Activated T-cell treated with anti-CD3 and anti-CD28 coated beads for 4 hours (primary cell): ENCODE data around the gene FKBP5.
"Not testable (repeated sequence)": the region's sequence is repeated elsewhere in the genome, so short reads cannot be mapped to it uniquely, and the experiment has no call there.

Experiments
- DNase-seq: peaks from one replicate; pipeline ENCODE4 v3.0.0-alpha.2; 2020

Gene FKBP5

DNA sequence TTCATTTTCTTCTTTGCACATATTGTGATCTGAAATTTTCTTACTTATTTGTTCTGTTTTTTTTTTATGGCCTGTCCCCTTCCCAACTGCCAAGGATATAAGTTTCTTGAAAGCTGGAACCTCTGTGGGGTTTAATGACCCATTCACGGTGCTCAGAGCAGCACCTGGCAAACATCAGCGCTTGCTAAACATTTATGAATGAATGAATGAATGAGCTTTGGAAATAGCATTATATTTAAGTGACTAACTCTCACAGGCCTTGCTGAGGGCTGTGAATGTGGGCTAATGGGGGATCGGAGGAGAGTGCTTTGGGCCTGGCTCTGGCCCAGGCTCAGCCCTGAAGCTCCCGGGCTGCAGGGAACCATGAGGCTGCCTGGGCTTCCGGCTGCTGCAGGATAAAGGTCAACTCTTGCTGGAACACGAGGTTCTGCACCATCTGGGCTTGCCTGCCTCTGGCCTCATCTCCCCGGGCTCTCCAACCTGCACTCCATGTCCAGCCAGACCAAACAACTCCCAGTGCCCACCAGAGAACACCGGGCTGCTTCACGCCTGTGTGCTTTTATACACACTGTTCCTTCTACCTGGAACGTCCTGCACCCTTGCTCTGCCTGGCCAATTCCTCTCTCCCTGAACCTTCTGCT is 33.5 kb upstream of the FKBP5 start:
- DNase-seq: no peak

DNA sequence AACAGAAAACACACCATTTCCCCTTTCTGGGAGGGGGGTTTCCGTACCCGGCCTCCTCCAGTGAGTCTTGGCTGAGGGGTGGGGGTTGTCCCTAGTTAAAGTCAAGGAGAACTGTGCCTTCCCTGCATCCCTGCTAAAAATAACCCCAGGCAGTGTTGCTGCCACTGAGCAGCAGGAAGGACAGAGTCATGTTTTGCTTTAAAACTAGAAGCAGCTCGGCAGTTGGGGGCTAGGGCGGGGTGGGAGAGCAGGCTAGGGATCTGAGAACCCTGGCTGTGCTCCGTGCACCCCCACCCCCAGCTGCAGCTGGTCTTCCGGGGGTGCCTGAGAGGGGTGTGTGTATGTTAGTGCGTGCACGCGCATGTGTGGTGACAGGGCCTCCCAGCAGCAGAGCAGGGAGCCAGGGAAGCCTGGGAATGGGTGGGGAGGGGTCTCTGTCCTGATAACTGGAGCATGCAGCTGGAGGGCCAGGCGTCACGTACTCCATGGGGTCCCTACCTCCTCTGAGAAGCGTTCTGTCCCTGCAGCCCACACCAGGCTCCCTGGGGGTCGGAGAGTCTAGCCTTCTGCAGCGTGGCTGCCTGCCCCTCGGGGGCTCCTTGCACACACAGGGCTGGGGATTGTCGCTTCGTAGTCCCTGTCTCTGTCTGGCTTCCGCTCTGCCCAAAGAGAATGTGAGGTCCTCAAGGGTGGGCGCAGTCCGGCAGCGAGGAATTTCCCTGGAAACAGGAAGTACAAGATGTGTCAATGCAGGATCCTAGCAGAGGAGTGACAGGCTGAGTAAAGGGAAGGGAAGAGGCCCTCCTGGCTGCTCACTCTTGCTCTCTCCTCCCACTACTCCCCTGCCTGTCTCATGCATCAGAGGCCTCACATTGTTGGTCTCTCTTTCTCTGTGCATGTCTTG is 31.4 kb upstream of the FKBP5 start:
- DNase-seq: no peak

DNA sequence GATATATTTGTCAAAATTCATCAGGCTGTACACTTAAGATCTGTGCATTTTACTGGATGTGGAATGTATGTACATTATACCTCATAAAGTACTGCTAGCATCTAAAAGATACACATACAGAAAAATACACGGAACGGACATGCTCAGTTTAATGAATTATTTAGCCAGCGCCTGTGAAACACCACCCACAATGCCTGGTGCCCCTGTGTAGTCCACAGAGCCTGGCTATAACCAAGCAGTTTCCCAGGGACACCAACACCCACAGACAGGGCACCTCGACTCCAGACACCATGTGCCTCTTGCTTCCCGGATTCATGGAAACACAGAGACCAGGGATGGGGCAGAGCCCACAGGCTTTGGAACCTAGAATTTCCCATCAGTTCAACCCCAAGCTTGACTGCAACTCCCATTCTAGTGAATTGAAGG is 30.7 kb upstream of the FKBP5 start:
- no peak for DNase-seq

GRCh38 chr6:35718911-35719381 is 30.2 kb upstream of the FKBP5 start:
- no peak for DNase-seq

DNA sequence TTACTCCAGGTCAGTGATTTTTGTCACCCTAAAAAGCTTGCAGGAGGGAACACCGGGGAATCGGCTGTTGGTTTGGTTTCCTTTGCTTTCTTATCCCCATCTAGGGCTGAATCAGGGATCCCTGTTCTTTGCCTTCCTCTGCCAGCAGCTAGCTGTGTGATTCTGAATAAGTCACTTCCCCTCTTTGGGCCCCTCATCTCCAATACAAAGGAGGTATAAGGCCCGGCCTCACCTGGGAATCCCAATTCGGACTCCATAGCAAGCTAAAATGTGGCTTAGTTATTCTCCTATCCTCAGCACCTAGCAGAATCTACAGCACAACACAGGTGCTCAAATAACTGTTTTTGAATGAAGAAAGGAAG is 29.6 kb upstream of the FKBP5 start:
- DNase-seq: no peak

DNA sequence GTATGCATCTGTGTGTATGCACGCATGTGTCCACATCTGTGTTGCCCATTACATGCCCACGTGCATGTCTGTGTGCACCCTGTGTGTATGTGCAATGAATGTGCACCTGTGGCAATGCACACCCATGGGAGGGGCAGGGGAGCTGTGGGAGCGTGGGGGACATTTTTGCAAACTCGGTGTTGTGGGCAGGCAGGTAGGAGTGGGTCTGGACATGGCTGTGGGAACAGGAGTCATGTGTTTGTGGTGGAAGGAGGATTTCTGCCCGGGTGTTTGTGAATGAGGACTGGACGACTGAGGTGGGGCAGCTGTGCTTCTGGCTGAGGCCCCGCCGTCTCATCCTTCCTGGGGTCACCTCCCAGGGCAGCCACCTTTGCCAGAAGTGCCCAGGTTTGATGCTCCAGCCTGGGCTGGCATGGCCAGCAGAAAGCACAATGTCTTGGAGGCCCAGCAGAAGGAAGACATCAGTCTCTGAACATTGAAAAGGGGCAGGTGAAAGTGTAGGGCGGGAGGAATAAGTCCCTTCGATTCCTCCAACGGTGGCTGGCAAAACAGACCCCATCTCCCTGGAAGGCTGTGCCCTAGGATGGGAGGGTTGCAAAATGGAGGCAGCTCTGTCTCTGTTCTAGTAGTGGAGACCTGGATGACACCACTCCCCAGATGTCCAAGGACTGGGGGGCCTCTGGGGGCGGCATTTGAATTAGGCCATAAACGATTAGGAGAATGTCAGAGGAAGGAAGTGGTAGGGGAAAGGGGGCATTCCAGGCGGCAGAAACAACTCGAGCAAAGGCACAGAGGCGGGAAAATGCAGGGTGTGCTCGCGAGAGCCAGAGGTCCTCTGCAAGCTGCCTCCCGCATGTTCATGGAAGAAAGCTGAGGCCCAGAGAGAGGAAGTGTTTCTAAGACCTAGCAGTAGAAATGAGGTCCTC is 29.0 kb upstream of the FKBP5 start:
- no peak for DNase-seq

DNA sequence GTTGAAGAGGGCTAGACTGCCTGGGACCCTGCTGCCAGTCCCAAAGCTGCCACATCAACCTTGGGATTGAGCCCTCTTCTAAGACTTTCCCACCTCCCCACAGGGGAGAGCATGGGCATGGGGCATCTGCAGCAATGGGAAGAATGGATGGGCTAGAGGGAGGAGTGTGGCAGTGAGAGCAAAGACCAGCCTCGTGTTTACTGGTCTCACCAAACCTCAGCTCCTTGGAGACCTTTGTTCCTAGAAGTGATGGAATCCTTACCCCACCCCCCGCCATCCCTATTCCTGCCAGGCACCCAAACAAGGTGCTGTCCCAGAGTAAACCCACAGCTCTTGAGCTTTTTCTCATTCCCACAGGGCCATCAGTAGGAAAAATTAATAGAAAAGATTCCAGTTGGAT is 28.1 kb upstream of the FKBP5 start:
- DNase-seq: no peak

- no peak for DNase-seq
These were observed 24.5 kb upstream of the FKBP5 start for GRCh38 chr6:35713006-35713767.

GRCh38 chr6:35711731-35712130 is 23.0 kb upstream of the FKBP5 start:
- DNase-seq: no peak

DNA sequence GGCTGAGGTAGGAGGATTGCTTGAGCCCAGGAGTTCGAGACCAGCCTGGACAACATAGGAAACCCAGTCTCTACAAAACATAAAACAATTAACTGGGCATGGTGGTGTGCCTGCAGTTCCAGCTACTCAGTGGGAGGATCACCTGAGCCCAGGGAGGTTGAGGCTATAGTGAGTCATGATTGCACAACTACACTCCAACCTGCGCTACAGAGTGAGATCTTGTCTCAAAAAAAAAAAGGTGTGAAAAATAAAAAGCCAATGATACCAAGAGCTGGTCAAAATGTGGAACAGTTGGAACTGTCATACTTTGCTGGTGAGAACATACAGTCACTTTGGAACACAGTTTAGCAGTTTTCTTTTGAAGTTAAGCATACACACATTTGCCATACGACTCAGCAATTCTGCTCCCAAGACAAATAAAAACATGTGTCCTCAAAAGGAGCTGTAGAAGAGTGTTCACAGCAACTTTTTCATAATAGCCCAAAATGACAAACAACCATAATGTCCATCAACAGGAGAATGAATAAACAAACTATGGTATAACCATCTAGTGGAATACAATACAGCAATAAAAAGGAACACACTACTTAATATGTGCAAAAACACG is 21.6 kb upstream of the FKBP5 start:
- DNase-seq: no peak

DNA sequence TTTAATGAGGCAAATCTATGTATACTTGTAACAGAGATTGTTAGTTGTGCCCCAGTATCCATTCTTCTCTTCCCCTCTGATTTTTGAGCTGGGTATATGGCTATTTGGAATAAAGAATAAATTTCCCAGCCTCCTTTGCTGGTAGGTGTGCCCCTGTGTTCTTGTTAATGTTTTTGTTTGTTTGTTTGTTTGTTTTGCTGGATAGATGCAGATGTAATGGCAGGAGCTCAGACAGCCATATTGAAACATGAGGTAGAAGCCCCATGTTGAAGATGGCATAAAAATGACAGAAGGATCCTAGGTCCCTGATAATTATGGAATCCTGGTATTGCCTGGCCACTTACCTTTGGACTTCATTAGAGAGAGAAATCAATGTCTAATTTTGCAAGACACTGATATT is 19.9 kb upstream of the FKBP5 start:
- DNase-seq: no peak

- DNase-seq: no peak
These were observed 19.1 kb upstream of the FKBP5 start for GRCh38 chr6:35707714-35708407.

DNA sequence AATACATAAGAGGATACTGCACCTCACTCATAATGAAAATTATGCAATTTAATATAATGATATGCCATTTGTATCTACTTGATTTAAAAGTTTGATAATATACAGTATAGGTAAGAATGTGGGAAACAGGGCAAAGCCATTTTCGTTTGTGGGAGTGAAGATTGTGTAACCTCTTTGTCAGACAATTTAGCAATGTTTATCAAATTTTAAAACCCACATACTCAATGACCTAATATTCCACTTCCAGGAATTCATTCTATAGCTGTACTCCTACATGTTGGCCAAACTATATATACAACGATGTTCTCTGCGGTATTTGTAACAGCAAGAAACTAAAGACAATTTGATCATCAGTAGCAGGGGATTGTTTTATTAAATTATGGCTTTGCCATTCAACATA is 17.8 kb upstream of the FKBP5 start:
- DNase-seq: no peak

- no peak for DNase-seq
These were observed 14.8 kb upstream of the FKBP5 start for GRCh38 chr6:35703554-35703953.

DNA sequence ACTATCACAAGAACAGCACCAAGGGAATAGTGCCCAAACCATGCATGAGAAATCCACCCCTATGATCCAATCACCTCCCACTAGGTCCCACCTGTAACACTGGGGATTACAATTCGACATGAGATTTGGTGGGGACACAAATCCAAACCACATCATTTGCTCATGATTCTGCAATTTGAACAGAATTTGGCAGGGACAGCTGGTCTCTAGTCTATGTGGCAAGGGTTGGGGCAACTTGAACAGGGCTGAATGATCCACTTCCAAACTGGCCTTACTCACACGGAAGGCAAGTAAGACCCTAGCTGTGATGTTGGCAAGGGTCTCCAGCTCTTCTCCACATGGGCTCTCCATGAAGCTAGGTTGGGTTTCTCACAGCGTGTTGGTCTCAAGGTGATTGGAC is 10.1 kb upstream of the FKBP5 start:
- DNase-seq: no peak

- not testable (repeated sequence) for DNase-seq
These were observed 9.7 kb upstream of the FKBP5 start for GRCh38 chr6:35698430-35698829.

DNA sequence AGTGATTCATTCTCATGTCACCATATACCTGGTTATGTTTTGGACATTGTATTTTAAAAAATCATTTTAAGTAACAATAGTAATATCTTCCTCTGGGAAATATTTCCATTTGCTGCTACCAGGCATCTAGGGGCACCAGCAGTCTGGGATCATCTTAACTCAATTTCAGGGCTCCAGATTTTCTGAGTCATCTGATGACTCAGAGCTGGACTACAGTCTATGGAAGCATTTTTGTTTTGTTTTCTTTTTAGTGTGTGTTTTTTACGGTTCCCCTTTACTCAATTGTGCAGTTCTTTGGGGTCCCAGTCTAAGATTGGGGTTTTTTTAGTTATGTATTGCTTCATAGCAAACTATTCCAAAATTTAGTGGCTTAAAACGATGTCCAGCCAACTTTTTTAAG is 5.7 kb upstream of the FKBP5 start:
- no peak for DNase-seq

GRCh38 chr6:35691027-35691824 is 2.5 kb upstream of the FKBP5 start:
- no peak for DNase-seq

DNA sequence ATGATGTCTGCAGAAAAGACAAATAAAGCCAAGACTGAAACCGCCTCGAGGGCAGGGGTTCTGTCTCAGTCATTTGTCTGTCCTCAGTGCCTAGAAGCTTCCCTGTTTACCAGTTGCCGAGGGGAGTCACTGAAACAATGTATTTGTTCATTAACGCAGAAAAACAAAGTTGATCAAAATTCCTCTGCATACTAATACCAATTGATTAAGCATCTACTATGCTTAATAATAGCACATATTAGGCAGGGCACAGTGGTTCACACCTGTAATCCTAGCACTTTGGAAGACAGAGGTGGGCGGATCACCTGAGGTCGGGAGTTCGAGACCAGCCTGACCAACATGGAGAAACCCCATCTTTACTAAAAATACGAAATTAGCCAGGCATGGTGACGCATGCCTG is 1.8 kb upstream of the FKBP5 start:
- no peak for DNase-seq

DNA sequence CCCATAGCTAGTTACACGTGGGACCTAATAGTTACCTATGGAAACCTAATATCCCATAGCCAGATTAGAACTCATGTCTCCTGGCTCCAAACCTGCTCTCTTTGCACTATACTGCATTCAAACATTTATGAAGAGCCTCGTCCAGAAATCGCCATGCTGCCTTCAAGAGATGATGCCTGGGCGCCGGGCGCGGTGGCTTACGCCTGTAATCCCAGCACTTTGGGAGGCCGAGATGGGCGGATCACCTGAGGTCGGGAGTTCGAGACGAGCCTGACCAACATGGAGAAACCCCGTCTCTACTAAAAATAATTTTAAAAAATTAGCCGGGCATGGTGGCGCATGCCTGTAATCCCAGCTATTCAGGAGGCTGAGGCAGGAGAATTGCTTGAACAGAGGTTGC is 1.3 kb upstream of the FKBP5 start:
- not testable (repeated sequence) for DNase-seq
